ENCODE data around the gene PDXK. TPM values are rescaled to one million over a fixed set of nuclear protein-coding genes. Genes with fewer than 3 reads are reported as not detected.

Gene PDXK
- total RNA-seq, 4 donors from 2014 or later = 45.0 to 66.0 (median 57.4) TPM

DNA sequence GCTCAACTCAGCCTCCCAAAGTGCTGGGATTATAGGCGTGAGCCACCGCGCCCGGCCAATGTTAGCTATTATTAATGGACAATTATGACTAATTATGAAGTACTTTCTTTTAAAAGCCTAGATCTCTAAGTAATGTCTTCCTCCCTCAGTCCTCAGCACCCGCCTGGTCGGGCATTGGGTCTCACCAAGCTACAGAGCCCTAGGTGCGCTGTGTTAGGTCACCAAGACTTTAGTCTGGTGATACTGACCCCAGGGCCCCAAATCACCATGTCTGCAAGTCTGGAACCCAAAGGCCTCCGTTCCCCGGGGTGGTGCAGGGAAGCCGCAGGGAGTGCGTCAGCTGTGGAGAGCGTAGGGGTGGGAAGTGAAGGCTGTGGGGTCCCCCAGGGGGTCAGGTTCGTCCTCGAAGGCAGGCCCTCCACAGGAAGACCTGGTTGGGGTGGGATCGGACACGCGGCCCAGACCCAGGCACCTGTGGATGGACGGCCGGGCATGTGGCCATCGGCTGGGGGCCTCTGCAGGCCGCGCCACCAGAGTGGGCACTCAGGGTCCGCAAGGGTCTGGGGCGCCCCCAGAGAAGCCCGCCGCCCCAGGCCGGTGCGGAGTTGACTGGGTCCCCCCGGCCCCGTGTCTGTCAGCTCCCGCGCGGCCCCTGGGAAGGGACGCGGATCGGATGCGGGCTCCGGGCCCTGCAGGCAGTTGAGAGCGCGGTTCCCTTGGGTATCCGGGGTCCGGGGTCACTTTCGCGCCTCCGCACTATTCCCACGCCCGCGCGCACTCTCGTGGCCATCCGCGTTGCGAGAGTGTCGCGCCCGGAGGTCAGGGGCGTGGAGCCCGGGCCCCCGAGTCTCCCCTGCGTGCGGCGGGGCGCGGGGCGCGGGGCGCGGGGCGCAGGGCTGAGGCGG is 710 bp upstream of the PDXK start:
- TF ChIP-seq POLR2AphosphoS5 (IDR thresholded peaks at IDR 0.05) = no peak
- no peak for TF ChIP-seq POLR2A (IDR thresholded peaks at IDR 0.05)
- TF ChIP-seq EP300 (IDR thresholded peaks at IDR 0.05) = no peak
- TF ChIP-seq, protein P1, sequence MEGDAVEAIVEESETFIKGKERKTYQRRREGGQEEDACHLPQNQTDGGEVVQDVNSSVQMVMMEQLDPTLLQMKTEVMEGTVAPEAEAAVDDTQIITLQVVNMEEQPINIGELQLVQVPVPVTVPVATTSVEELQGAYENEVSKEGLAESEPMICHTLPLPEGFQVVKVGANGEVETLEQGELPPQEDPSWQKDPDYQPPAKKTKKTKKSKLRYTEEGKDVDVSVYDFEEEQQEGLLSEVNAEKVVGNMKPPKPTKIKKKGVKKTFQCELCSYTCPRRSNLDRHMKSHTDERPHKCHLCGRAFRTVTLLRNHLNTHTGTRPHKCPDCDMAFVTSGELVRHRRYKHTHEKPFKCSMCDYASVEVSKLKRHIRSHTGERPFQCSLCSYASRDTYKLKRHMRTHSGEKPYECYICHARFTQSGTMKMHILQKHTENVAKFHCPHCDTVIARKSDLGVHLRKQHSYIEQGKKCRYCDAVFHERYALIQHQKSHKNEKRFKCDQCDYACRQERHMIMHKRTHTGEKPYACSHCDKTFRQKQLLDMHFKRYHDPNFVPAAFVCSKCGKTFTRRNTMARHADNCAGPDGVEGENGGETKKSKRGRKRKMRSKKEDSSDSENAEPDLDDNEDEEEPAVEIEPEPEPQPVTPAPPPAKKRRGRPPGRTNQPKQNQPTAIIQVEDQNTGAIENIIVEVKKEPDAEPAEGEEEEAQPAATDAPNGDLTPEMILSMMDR (IDR thresholded peaks at IDR 0.05) = no peak
- no peaks in the 10 kb centered on the region for H3K27me3 ChIP-seq
- no peak for DNase-seq (ENCODE audit: low spot score in 2 of 2)
- H3K9me3 ChIP-seq = no peaks in the 10 kb centered on the region
- peak overlapping the region; percentile 91 for H3K27ac ChIP-seq
- peak overlapping the region; percentile 86 for H3K4me3 ChIP-seq
- peaks cover 34% of the 10 kb centered on the region for H3K4me1 ChIP-seq
- 94% methylated on average over 14 of the region's 70 CpGs for WGBS
- H3K36me3 ChIP-seq = no peaks in the 10 kb centered on the region

DNA sequence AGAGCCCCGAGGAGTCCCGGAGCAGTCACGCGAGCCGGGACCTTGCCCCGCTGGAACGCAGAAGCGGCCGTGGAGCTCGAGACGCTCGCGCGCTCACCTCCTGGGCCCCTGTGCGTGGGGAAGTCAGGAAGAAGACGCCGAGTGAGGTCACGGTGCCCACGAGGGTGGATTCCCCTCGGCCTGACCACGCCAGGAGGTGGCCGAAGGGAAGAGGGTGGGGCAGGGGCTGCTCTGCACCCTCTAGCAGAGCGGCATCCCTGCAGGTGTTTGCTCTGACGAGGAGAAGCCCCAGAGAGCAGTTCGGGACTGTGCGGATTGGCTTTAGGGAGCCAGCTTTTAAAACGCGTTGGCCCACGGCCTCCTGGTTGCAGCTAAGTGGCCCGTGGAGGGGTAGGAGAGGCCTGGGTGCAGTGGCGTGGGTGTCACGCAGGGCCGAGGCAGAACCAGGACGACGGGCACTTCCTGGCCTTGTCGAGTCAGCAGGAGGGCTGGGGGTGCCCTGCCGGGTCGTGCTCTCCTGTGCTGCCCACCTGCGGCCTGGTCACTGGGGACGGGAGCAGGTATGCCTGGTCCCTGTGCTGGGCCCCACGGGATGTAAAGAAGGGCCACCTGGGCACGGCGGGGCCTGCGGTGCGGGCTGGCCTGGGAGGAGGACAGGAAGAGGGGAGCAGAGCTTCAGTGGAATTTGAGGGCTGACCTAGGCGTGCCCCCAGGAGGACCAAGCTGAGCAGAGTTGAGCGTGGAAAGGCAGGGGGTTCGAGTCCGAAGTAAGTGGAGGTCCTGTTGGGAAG is 1.0 kb downstream of the PDXK start:
- 18% methylated on average over 26 of the region's 49 CpGs for WGBS
- peaks cover 35% of the 10 kb centered on the region for H3K4me1 ChIP-seq

DNA sequence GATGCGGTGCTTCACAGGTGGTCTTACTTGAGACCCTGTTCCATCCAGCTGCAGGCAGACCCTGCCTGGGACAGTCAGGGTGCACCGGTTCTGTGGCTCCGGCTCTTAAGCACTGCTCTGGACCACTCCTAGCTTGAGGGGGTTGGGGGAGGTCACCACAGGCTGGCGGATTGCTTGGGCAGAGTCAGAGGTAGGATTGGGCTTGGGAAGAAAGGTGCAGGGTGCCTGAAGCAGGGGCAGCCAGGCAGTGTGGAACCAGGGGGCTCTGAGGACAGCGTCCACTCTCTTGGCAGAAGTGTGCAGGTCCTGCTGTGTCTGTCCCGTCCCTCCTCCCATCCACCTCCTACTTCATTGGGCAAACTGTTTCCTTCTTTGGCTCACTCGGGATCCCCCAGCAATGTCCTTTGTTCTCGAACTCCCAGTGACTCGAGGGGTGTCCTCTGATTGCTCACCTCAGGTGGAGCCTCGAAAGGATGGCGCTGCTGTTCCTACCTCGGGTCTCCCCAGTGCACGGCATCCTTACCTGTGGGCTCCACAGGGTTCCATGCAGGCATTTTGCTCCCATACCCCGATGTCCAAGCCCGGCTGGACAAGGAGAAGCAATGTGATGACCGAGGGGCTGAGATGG is 1.7 kb downstream of the PDXK start:
- Histone ChIP-seq H3K4me3 (peak overlapping the region; percentile 86), H3K27ac (peak overlapping the region; percentile 91), H3K36me3 (peaks cover 12% of the 10 kb centered on the region), H3K9me3 (no peaks in the 10 kb centered on the region), H3K4me1 (peaks cover 42% of the 10 kb centered on the region), H3K27me3 (no peaks in the 10 kb centered on the region)
- TF ChIP-seq POLR2AphosphoS5 (IDR thresholded peaks at IDR 0.05) (no peak), EP300 (IDR thresholded peaks at IDR 0.05) (no peak), POLR2A (IDR thresholded peaks at IDR 0.05) (no peak)
- TF ChIP-seq, protein P1 (IDR thresholded peaks at IDR 0.05) = no peak
- no peak for DNase-seq (ENCODE audit: low spot score in 2 of 2)
- WGBS = 69% methylated on average over 11 of the region's 16 CpGs

More for the DNA sequence above, 1.0 kb downstream of the PDXK start:
- TF ChIP-seq POLR2AphosphoS5 (IDR thresholded peaks at IDR 0.05) = no peak
- TF ChIP-seq, protein P1 (IDR thresholded peaks at IDR 0.05) = no peak
- TF ChIP-seq EP300 (IDR thresholded peaks at IDR 0.05) = no peak
- no peak for TF ChIP-seq POLR2A (IDR thresholded peaks at IDR 0.05)
- DNase-seq (ENCODE audit: low spot score in 2 of 2) = no peak
- Histone ChIP-seq H3K36me3 (peaks cover 12% of the 10 kb centered on the region), H3K4me3 (peak overlapping the region; percentile 86), H3K27ac (peak overlapping the region; percentile 91), H3K27me3 (no peaks in the 10 kb centered on the region), H3K9me3 (no peaks in the 10 kb centered on the region)

DNA sequence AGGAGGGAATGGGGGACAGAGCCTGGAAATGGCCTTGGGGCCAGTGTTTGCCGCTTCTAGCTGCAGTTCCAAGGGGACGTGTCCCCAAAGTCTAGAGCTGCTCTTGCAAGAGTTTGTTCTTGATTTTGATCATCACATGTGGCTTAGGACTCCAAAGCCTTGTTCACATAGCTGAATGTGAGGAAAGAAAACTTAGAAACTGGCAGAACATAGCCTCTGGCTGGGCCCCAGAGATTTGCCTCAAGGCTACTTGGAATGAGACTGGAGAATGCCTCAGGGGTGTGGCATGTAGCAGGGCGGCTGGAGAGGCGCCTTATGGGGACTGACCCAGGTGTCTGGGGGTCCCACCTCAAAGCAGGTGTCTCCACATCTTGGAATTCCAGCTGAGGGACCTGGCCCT is 2.3 kb downstream of the PDXK start:
- peaks cover 48% of the 10 kb centered on the region for H3K4me1 ChIP-seq
- H3K27me3 ChIP-seq = no peaks in the 10 kb centered on the region
- 86% methylated on average over 2 of the region's 4 CpGs for WGBS
- no peaks in the 10 kb centered on the region for H3K9me3 ChIP-seq
- peak overlapping the region; percentile 86 for H3K4me3 ChIP-seq
- no peak overlapping the region for H3K27ac ChIP-seq
- peaks cover 12% of the 10 kb centered on the region for H3K36me3 ChIP-seq
- no peak for DNase-seq (ENCODE audit: low spot score in 2 of 2)
- TF ChIP-seq POLR2A (IDR thresholded peaks at IDR 0.05) = no peak
- TF ChIP-seq POLR2AphosphoS5 (IDR thresholded peaks at IDR 0.05) = no peak
- no peak for TF ChIP-seq EP300 (IDR thresholded peaks at IDR 0.05)
- TF ChIP-seq, protein P1 (IDR thresholded peaks at IDR 0.05) = no peak
